Neural cell (in vitro differentiated cells): ENCODE measurements around the gene SNX17. TPM values are rescaled to one million over a fixed set of nuclear protein-coding genes. Genes with fewer than 3 reads are reported as not detected.

Experiments used
- H2AFZ ChIP-seq: fragments of 200-600, 300-800 bp; sonication (generic), shearing (Covaris generic); 2 replicates; pipeline ENCODE4 v1.6.0; 2014; ENCODE audit warnings: low read depth, mild to moderate bottlenecking, antibody characterized with exemption, low read length, moderate library complexity
- H3F3A ChIP-seq: fragments of 200-600 bp; shearing (Covaris generic); 2 replicates; pipeline ENCODE4 v1.6.1; 2016; ENCODE audit warnings: mild to moderate bottlenecking, moderate library complexity, mixed read lengths, antibody characterized with exemption, low read length; ENCODE audit not compliant: insufficient read depth, poor library complexity, severe bottlenecking
- H3K27ac ChIP-seq: fragments of 200-600, 300-800 bp; sonication (generic), shearing (Covaris generic); 2 replicates; pipeline ENCODE4 v1.5.1; 2014; ENCODE audit warnings: mild to moderate bottlenecking, low read length, moderate library complexity
- H3K27me3 ChIP-seq: fragments of 300-800, 200-600 bp; sonication (generic), shearing (Covaris generic); 2 replicates; pipeline ENCODE4 v1.6.0; 2014; ENCODE audit warnings: mild to moderate bottlenecking, low read depth, low read length, moderate library complexity; ENCODE audit not compliant: insufficient read depth
- H3K36me3 ChIP-seq: fragments of 300-800, 200-600 bp; sonication (generic), shearing (Covaris generic); 2 replicates; pipeline ENCODE4 v1.5.1; 2014; ENCODE audit warnings: mild to moderate bottlenecking, antibody characterized with exemption, low read length, moderate library complexity; ENCODE audit not compliant: insufficient read depth
- H3K4me2 ChIP-seq: fragments of 300-800, 200-600 bp; sonication (generic), shearing (Covaris generic); 2 replicates; pipeline ENCODE4 v1.6.0; 2014; ENCODE audit warnings: mild to moderate bottlenecking, low read length
- H3K4me3 ChIP-seq: fragments of 300-800, 200-600 bp; sonication (generic), shearing (Covaris generic); 2 replicates; pipeline ENCODE4 v1.5.1; 2014; ENCODE audit warnings: mild to moderate bottlenecking, low read length, moderate library complexity
- H3K79me2 ChIP-seq: fragments of 200-600 bp; shearing (Covaris generic); replicated peaks from 2 replicates; pipeline ENCODE4 v1.6.0; 2014; ENCODE audit warnings: mild to moderate bottlenecking, low read length, moderate library complexity; ENCODE audit not compliant: insufficient read depth
- H3K9ac ChIP-seq: fragments of 300-800, 200-600 bp; sonication (generic), shearing (Covaris generic); 2 replicates; pipeline ENCODE4 v1.6.1; 2016; ENCODE audit warnings: mild to moderate bottlenecking, low read length, mixed read lengths
- H3K9me2 ChIP-seq: fragments of 200-600 bp; shearing (Covaris generic); 2 replicates; pipeline ENCODE4 v1.6.1; 2016; ENCODE audit warnings: mild to moderate bottlenecking, low read length, mixed read lengths; ENCODE audit not compliant: insufficient read depth
- H3K9me3 ChIP-seq: fragments of 200-600, 300-800 bp; sonication (generic), shearing (Covaris generic); 2 replicates; pipeline ENCODE4 v1.6.1; 2016; ENCODE audit warnings: mild to moderate bottlenecking, mixed run types, low read length, moderate library complexity, mixed read lengths
- H4K20me1 ChIP-seq: fragments of 200-600 bp; shearing (Covaris generic); 2 replicates; pipeline ENCODE4 v1.6.1; 2016; ENCODE audit warnings: mild to moderate bottlenecking, mixed run types; ENCODE audit not compliant: insufficient read depth
- CTCF ChIP-seq: fragments of 450-650 bp; IDR thresholded peaks from 2 replicates; pipeline ENCODE4 v1.5.1; 2014; ENCODE audit warnings: antibody characterized with exemption, mild to moderate bottlenecking, moderate library complexity; ENCODE audit not compliant: poor library complexity, severe bottlenecking
- EP300 ChIP-seq: fragments of 450-650 bp; conservative IDR thresholded peaks from 2 replicates; pipeline ENCODE4 v1.6.1; 2014; ENCODE audit warnings: antibody characterized with exemption, mild to moderate bottlenecking, moderate library complexity; ENCODE audit not compliant: poor library complexity, severe bottlenecking
- EZH2 ChIP-seq: fragments of 200-600, 300-800 bp; shearing (Covaris generic), sonication (generic); IDR thresholded peaks from 2 replicates; pipeline ENCODE4 v1.6.1; 2014; ENCODE audit warnings: antibody characterized with exemption, low read length, borderline replicate concordance, mild to moderate bottlenecking; ENCODE audit not compliant: insufficient read depth, poor library complexity, severe bottlenecking
- POLR2AphosphoS5 ChIP-seq: IDR thresholded peaks from 2 replicates; pipeline ENCODE4 v1.6.1; 2012
- REST ChIP-seq: IDR thresholded peaks from 2 replicates; pipeline ENCODE4 v1.6.1; 2012; ENCODE audit warnings: borderline replicate concordance
- SMC3 ChIP-seq: fragments of 450-650 bp; conservative IDR thresholded peaks from 2 replicates; pipeline ENCODE4 v1.6.1; 2014; ENCODE audit warnings: antibody characterized with exemption, mild to moderate bottlenecking, moderate library complexity; ENCODE audit not compliant: poor library complexity
- TAF1 ChIP-seq: IDR thresholded peaks from 2 replicates; pipeline ENCODE4 v1.6.1; 2012; ENCODE audit warnings: low read depth
- polyA plus RNA-seq: library from polyadenylated mRNA; depleted of rRNA; stranded (reverse); fragments of >200 nt; gene quantifications from 2 replicates; pipeline ENCODE4 v1.2.3, GENCODE V29; 2014

Gene SNX17
- polyA plus RNA-seq, 1 donor from 2014 or later = 69.8 TPM

- H3K36me3 ChIP-seq = no peaks in the 10 kb centered on the region
Measured at GRCh38 chr2:27373567-27373966, 3.2 kb downstream of the SNX17 start.

GRCh38 chr2:27375513-27376099 lies 5.2 kb downstream of the SNX17 start:
- H3K79me2 ChIP-seq = peaks cover 23% of the 10 kb centered on the region
- H4K20me1 ChIP-seq = no peaks in the 10 kb centered on the region
- no peak overlapping the region for H3K4me3 ChIP-seq
- H3K27ac ChIP-seq = no peak overlapping the region
- H3F3A ChIP-seq = no peaks in the 10 kb centered on the region
- H2AFZ ChIP-seq = no peak overlapping the region
- no peak overlapping the region for H3K4me2 ChIP-seq
- H3K9me3 ChIP-seq = no peaks in the 10 kb centered on the region
- H3K9ac ChIP-seq = no peak overlapping the region
- no peaks in the 10 kb centered on the region for H3K9me2 ChIP-seq
- H3K27me3 ChIP-seq = no peaks in the 10 kb centered on the region
- H3K36me3 ChIP-seq = no peaks in the 10 kb centered on the region
- no peak for TF ChIP-seq POLR2AphosphoS5
- no peak for TF ChIP-seq EZH2
- no peak for TF ChIP-seq SMC3
- TF ChIP-seq EP300 = no peak
- no peak for TF ChIP-seq TAF1
- no peak for TF ChIP-seq REST
- TF ChIP-seq CTCF = no peak

More at GRCh38 chr2:27373567-27373966, 3.2 kb downstream of the SNX17 start:
- Histone ChIP-seq H3K27me3 (no peaks in the 10 kb centered on the region), H3K9me2 (no peaks in the 10 kb centered on the region), H3K27ac (no peak overlapping the region), H3K79me2 (peaks cover 24% of the 10 kb centered on the region), H3K9me3 (no peaks in the 10 kb centered on the region), H3F3A (no peaks in the 10 kb centered on the region), H4K20me1 (no peaks in the 10 kb centered on the region), H2AFZ (no peak overlapping the region), H3K4me2 (no peak overlapping the region), H3K4me3 (no peak overlapping the region), H3K9ac (no peak overlapping the region)
- TF ChIP-seq REST (no peak), SMC3 (no peak), CTCF (no peak), TAF1 (no peak)
